Peyer's patch (tissue), 4 donors: Measurements from ENCODE around the gene NFASC.

Experiments used
- POLR2A ChIP-seq, 2 donors: fragments of 450-650 bp; IDR thresholded peaks; one replicate each; pipeline ENCODE4 v1.5.1; 2017; ENCODE audit warnings: antibody characterized with exemption in 2 of 2, mild to moderate bottlenecking in 2 of 2, moderate library complexity in 2 of 2
- TF ChIP-seq, protein P1 (sequence below), 6 experiments: fragments of 450-650 bp in 4 of 6; fragments of 200-600 bp in 2 of 6; sonication (generic) in 1 of 6; IDR thresholded peaks; one replicate each; pipeline ENCODE4 v1.5.1; 2017 to 2019; ENCODE audit warnings: antibody characterized with exemption in 6 of 6, mild to moderate bottlenecking in 3 of 6, moderate library complexity in 1 of 6

DNA sequence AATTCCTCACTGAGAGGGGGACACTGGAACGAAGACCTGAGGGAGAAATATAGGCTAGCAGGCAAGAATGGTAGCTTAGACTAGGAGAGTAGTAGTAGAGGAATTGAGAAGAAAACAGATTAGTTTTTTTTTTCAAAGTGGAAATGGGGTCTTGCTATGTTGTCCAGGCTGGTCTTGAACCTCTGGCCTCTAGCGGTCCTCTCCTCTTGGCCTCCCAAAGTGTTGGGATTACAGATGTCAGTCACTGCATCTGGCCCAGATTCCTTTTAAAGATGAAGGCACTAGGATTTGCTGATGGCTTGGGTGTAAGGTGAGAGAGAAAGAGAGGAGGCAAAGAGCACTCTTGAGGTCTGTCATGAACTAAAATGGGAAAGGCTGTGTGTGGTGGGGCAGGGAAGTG lies 30.1 kb downstream of the NFASC start:
- no peak for TF ChIP-seq POLR2A (IDR thresholded peaks at IDR 0.05)
- TF ChIP-seq, protein P1, sequence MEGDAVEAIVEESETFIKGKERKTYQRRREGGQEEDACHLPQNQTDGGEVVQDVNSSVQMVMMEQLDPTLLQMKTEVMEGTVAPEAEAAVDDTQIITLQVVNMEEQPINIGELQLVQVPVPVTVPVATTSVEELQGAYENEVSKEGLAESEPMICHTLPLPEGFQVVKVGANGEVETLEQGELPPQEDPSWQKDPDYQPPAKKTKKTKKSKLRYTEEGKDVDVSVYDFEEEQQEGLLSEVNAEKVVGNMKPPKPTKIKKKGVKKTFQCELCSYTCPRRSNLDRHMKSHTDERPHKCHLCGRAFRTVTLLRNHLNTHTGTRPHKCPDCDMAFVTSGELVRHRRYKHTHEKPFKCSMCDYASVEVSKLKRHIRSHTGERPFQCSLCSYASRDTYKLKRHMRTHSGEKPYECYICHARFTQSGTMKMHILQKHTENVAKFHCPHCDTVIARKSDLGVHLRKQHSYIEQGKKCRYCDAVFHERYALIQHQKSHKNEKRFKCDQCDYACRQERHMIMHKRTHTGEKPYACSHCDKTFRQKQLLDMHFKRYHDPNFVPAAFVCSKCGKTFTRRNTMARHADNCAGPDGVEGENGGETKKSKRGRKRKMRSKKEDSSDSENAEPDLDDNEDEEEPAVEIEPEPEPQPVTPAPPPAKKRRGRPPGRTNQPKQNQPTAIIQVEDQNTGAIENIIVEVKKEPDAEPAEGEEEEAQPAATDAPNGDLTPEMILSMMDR (IDR thresholded peaks at IDR 0.05) = no peak
